HL-60 (cell line): ENCODE data around the gene TLR2.

Experiments used
- CTCF ChIP-seq: IDR thresholded peaks from one replicate; pipeline ENCODE4 v1.5.1; 2011; ENCODE audit warnings: low read length, control low read depth, inconsistent platforms; ENCODE audit not compliant: insufficient read depth
- GABPA ChIP-seq: IDR thresholded peaks from 2 replicates; pipeline ENCODE4 v1.6.1; 2012; ENCODE audit warnings: low read depth
- POLR2AphosphoS5 ChIP-seq: IDR thresholded peaks from 2 replicates; pipeline ENCODE4 v1.6.1; 2012; ENCODE audit warnings: low read depth

GRCh38 chr4:153639833-153640802 is 44.0 kb upstream of the TLR2 start:
- TF ChIP-seq GABPA (no peak), CTCF (no peak), POLR2AphosphoS5 (no peak)
